GM12878 (cell line): ENCODE data around the gene TAF9. TPM values are rescaled to one million over a fixed set of nuclear protein-coding genes. Genes with fewer than 3 reads are reported as not detected.

ENCODE experiments used
- CBX5 ChIP-seq: sonication (generic); IDR thresholded peaks from 2 replicates; pipeline ENCODE4 v1.6.1; 2016; ENCODE audit warnings: low read depth, moderate library complexity, mild to moderate bottlenecking, inconsistent platforms
- E2F4 ChIP-seq: IDR thresholded peaks from 2 replicates; pipeline ENCODE4 v1.6.1; 2012; ENCODE audit warnings: low read depth, low read length, improper control_type of control experiment
- EED ChIP-seq: sonication (generic); IDR thresholded peaks from 2 replicates; pipeline ENCODE4 v1.6.1; 2016; ENCODE audit warnings: antibody characterized with exemption, low read depth
- EP300 ChIP-seq, 2 experiments: fragments of 150-350 bp in 1 of 2; IDR thresholded peaks; 2 replicates each; pipeline ENCODE4 v1.6.1; 2011 to 2012; ENCODE audit warnings: low read depth in 2 of 2, low read length in 2 of 2, borderline replicate concordance in 1 of 2, improper control_type of control experiment in 1 of 2, inconsistent platforms in 1 of 2; ENCODE audit not compliant: control insufficient read depth in 1 of 2
- FOS ChIP-seq: IDR thresholded peaks from 3 replicates; pipeline ENCODE4 v1.6.1; 2011; ENCODE audit warnings: borderline replicate concordance; ENCODE audit not compliant: insufficient read length; ENCODE audit errors: extremely low read depth
- FOXK2 ChIP-seq: fragments of 450-650 bp; IDR thresholded peaks from 2 replicates; pipeline ENCODE4 v1.6.1; 2017; ENCODE audit warnings: mild to moderate bottlenecking, moderate library complexity
- HDAC2 ChIP-seq: fragments of 200-600 bp; sonication (generic); IDR thresholded peaks from 2 replicates; pipeline ENCODE4 v1.6.1; 2017
- IKZF1 ChIP-seq: fragments of 450-650 bp; conservative IDR thresholded peaks from 2 replicates; pipeline ENCODE4 v1.6.1; 2017; ENCODE audit warnings: antibody characterized with exemption, mild to moderate bottlenecking
- IRF3 ChIP-seq: fragments of 450-650 bp; IDR thresholded peaks from 2 replicates; pipeline ENCODE4 v1.6.1; 2014; ENCODE audit warnings: mild to moderate bottlenecking
- MEF2B ChIP-seq: fragments of 450-650 bp; IDR thresholded peaks from 2 replicates; pipeline ENCODE4 v1.6.1; 2018; ENCODE audit warnings: mild to moderate bottlenecking, moderate library complexity; ENCODE audit not compliant: partially characterized antibody, poor library complexity, severe bottlenecking
- MLLT1 ChIP-seq: fragments of 450-650 bp; IDR thresholded peaks from 2 replicates; pipeline ENCODE4 v1.6.1; 2016; ENCODE audit warnings: mild to moderate bottlenecking
- NFXL1 ChIP-seq: fragments of 450-650 bp; IDR thresholded peaks from 2 replicates; pipeline ENCODE4 v1.6.1; 2017; ENCODE audit warnings: antibody characterized with exemption, mild to moderate bottlenecking, borderline replicate concordance
- PML ChIP-seq: IDR thresholded peaks from 2 replicates; pipeline ENCODE4 v1.6.1; 2012; ENCODE audit warnings: low read length, inconsistent platforms
- POLR2A ChIP-seq: IDR thresholded peaks from 2 replicates; pipeline ENCODE4 v1.6.1; 2011; ENCODE audit warnings: low read depth, mild to moderate bottlenecking, low read length
- POU2F2 ChIP-seq: IDR thresholded peaks from 3 replicates; pipeline ENCODE4 v1.6.1; 2011; ENCODE audit warnings: low read depth, mild to moderate bottlenecking, low read length, borderline replicate concordance
- RAD21 ChIP-seq: IDR thresholded peaks from 2 replicates; pipeline ENCODE4 v1.6.1; 2011; ENCODE audit warnings: mild to moderate bottlenecking, low read depth, low read length, moderate library complexity; ENCODE audit not compliant: insufficient read depth
- RAD51 ChIP-seq: fragments of 450-650 bp; IDR thresholded peaks from 2 replicates; pipeline ENCODE4 v1.6.1; 2016; ENCODE audit warnings: moderate library complexity, mild to moderate bottlenecking, inconsistent platforms
- RBBP5 ChIP-seq: fragments of 200-600 bp; sonication (generic); conservative IDR thresholded peaks from 2 replicates; pipeline ENCODE4 v1.6.1; 2016
- RFX5 ChIP-seq: IDR thresholded peaks from 2 replicates; pipeline ENCODE4 v1.6.1; 2011; ENCODE audit warnings: low read depth, low read length, improper control_type of control experiment
- SP1 ChIP-seq: IDR thresholded peaks from one replicate; pipeline ENCODE4 v1.6.1; 2011; ENCODE audit warnings: low read depth, low read length
- SREBF1 ChIP-seq: IDR thresholded peaks from 2 replicates; pipeline ENCODE4 v1.6.1; 2012; ENCODE audit warnings: mild to moderate bottlenecking, low read length
- SREBF2 ChIP-seq: IDR thresholded peaks from 2 replicates; pipeline ENCODE4 v1.6.1; 2012; ENCODE audit warnings: mild to moderate bottlenecking, low read length
- ZNF207 ChIP-seq: fragments of 450-650 bp; IDR thresholded peaks from 2 replicates; pipeline ENCODE4 v1.6.1; 2014; ENCODE audit warnings: antibody characterized with exemption, mild to moderate bottlenecking, borderline replicate concordance
- ZNF384 ChIP-seq: IDR thresholded peaks from 2 replicates; pipeline ENCODE4 v1.6.1; 2012; ENCODE audit warnings: low read depth, mild to moderate bottlenecking, low read length, improper control_type of control experiment, borderline replicate concordance
- polyA plus RNA-seq, 11 experiments: library from polyadenylated mRNA; depleted of rRNA in 4 of 11; unstranded in 6 of 11; stranded (reverse) in 5 of 11; fragments of >200 nt; fragmentation: Nextera tagmentation in 4 of 11; fragmentation: Illumina TruSeq in 1 of 11; extraction: Ambion mirVana in 4 of 11; extraction: Trizol in 1 of 11; gene quantifications; 1 replicate in 1 of 11; 2 replicates in 10 of 11; pipeline versions ENCODE4 v1.2.1 to v1.2.3, GENCODE V29; 2011 to 2016; ENCODE audit warnings: inconsistent platforms in 2 of 11, missing spikeins in 2 of 11, low read depth in 1 of 11
- total RNA-seq, 4 experiments: library from RNA; depleted of rRNA in 3 of 4; stranded (reverse); fragments of >200 nt in 3 of 4; fragmentation: Illumina TruSeq in 1 of 4; extraction: Trizol in 1 of 4; gene quantifications; 2 replicates each; pipeline versions ENCODE4 v1.2.1 to v1.2.3, GENCODE V29; 2013 to 2021
- TF ChIP-seq, protein P1 (sequence below): fragments of 450-650 bp; IDR thresholded peaks from 2 replicates; pipeline ENCODE4 v1.6.1; 2016; ENCODE audit warnings: mild to moderate bottlenecking
- TF ChIP-seq, protein P2 (sequence below): fragments of 450-650 bp; IDR thresholded peaks from 2 replicates; pipeline ENCODE4 v1.6.1; 2017; ENCODE audit warnings: mild to moderate bottlenecking, low read depth, inconsistent platforms; ENCODE audit not compliant: poor library complexity, severe bottlenecking

TAF9 gene
- total and polyA plus RNA-seq, 10 of the 15 experiments (the other 5 are each of a cell fraction or from before 2014, with no cell fraction given) = 64.4 to 318 (median 150) TPM

DNA sequence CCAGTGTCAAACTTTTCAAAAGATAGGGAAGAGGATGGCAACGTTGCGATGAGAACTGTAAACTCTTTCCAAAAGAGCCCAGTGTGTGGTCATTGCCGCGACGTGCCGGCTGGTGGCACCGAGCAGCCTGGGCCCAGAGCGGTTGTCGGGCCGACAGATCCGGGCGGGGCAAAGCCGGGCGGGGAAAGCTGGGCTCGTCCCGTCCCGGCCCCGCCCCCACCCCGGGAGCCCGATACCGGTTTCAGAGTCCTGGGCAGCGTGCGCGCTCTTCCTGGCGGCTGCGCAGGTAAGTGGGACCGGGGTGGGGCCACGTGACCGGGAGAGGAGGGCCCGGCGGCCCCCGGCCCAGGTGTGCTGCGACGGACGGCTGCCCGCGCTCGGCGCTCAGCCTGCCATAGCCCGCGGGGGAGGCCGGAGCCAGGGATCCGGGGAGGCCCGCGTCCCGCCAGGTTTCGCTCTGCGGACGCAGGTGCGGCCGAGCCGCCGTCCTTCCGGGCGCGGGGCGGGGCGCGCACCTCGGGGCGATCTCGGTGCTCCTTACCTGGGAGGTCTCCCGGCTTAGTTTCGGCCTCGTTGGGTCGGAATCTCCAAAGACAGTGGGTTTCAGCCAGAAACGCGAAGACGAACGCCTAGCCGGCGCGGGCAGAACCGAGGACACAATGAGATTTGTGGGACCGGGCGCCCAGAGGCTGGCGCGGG is 45.7 kb upstream of the TAF9 start, which contains the start of gene MARVELD2 (continued):
- 0 out of 2 replicates have a peak, but pooled peaks have one; percentile 14 for TF ChIP-seq CBX5
- no peak for TF ChIP-seq PML
- peak; percentile 73 for TF ChIP-seq IKZF1
- no peak for TF ChIP-seq ZNF384
- TF ChIP-seq, protein P1, sequence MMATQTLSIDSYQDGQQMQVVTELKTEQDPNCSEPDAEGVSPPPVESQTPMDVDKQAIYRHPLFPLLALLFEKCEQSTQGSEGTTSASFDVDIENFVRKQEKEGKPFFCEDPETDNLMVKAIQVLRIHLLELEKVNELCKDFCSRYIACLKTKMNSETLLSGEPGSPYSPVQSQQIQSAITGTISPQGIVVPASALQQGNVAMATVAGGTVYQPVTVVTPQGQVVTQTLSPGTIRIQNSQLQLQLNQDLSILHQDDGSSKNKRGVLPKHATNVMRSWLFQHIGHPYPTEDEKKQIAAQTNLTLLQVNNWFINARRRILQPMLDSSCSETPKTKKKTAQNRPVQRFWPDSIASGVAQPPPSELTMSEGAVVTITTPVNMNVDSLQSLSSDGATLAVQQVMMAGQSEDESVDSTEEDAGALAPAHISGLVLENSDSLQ = no peak
- TF ChIP-seq RBBP5 = no peak
- TF ChIP-seq, protein P2, sequence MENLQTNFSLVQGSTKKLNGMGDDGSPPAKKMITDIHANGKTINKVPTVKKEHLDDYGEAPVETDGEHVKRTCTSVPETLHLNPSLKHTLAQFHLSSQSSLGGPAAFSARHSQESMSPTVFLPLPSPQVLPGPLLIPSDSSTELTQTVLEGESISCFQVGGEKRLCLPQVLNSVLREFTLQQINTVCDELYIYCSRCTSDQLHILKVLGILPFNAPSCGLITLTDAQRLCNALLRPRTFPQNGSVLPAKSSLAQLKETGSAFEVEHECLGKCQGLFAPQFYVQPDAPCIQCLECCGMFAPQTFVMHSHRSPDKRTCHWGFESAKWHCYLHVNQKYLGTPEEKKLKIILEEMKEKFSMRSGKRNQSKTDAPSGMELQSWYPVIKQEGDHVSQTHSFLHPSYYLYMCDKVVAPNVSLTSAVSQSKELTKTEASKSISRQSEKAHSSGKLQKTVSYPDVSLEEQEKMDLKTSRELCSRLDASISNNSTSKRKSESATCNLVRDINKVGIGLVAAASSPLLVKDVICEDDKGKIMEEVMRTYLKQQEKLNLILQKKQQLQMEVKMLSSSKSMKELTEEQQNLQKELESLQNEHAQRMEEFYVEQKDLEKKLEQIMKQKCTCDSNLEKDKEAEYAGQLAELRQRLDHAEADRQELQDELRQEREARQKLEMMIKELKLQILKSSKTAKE = no peak
- TF ChIP-seq POU2F2 = no peak
- TF ChIP-seq RAD51 = no peak
- no peak for TF ChIP-seq SP1
- TF ChIP-seq RFX5 = no peak
- TF ChIP-seq FOXK2 = no peak
- no peak for TF ChIP-seq SREBF1
- no peak for TF ChIP-seq NFXL1
- TF ChIP-seq E2F4 = no peak
- peak; percentile 55; the same call in 1 of the 2 replicates for TF ChIP-seq ZNF207
- peak; percentile 53; the same call in 1 of the 2 replicates for TF ChIP-seq EED
- no peak; the same call in none of the 2 replicates for TF ChIP-seq POLR2A
- peak; percentile 55 for TF ChIP-seq RAD21
- TF ChIP-seq SREBF2 = no peak
- no peak for TF ChIP-seq IRF3
- TF ChIP-seq FOS = no peak
- no peak for TF ChIP-seq MEF2B
- TF ChIP-seq MLLT1 = no peak
- no peak for TF ChIP-seq EP300 (IDR thresholded peaks at IDR 0.05; ENCODE audit: borderline replicate concordance in 1 of 2, control insufficient read depth in 1 of 2, low read depth in 2 of 2, low read length in 2 of 2)
- TF ChIP-seq HDAC2 = no peak
